ENCODE results near the gene ADGRG7. TPM values are rescaled to one million over a fixed set of nuclear protein-coding genes. Genes with fewer than 3 reads are reported as not detected.

The ADGRG7 gene
- total and polyA plus RNA-seq, 2 of the 13 experiments (the other 11 are each of a cell fraction or from before 2014, with no cell fraction given): not detected

GRCh38 chr3:100611221-100611620 is 1.8 kb downstream of the ADGRG7 start (continued):
- TF ChIP-seq, protein P1, sequence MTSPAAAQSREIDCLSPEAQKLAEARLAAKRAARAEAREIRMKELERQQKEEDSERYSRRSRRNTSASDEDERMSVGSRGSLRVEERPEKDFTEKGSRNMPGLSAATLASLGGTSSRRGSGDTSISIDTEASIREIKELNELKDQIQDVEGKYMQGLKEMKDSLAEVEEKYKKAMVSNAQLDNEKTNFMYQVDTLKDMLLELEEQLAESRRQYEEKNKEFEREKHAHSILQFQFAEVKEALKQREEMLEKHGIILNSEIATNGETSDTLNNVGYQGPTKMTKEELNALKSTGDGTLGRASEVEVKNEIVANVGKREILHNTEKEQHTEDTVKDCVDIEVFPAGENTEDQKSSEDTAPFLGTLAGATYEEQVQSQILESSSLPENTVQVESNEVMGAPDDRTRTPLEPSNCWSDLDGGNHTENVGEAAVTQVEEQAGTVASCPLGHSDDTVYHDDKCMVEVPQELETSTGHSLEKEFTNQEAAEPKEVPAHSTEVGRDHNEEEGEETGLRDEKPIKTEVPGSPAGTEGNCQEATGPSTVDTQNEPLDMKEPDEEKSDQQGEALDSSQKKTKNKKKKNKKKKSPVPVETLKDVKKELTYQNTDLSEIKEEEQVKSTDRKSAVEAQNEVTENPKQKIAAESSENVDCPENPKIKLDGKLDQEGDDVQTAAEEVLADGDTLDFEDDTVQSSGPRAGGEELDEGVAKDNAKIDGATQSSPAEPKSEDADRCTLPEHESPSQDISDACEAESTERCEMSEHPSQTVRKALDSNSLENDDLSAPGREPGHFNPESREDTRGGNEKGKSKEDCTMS (CRISPR knock-in tag; conservative IDR thresholded peaks at IDR 0.05): no peak
- TF ChIP-seq POLR2G (IDR thresholded peaks at IDR 0.05; ENCODE audit: low read depth, low read length) (no peak), MIER2 (CRISPR knock-in tag; IDR thresholded peaks at IDR 0.05) (no peak), ARNT2 (CRISPR knock-in tag; IDR thresholded peaks at IDR 0.05; ENCODE audit: low read depth) (no peak), ZNF3 (CRISPR knock-in tag; IDR thresholded peaks at IDR 0.05) (no peak)
- TF ChIP-seq, protein P2, sequence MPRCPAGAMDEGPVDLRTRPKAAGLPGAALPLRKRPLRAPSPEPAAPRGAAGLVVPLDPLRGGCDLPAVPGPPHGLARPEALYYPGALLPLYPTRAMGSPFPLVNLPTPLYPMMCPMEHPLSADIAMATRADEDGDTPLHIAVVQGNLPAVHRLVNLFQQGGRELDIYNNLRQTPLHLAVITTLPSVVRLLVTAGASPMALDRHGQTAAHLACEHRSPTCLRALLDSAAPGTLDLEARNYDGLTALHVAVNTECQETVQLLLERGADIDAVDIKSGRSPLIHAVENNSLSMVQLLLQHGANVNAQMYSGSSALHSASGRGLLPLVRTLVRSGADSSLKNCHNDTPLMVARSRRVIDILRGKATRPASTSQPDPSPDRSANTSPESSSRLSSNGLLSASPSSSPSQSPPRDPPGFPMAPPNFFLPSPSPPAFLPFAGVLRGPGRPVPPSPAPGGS (CRISPR knock-in tag; IDR thresholded peaks at IDR 0.05): no peak

GRCh38 chr3:100613721-100614390 is 4.5 kb downstream of the ADGRG7 start:
- DNase-seq (ENCODE audit: low spot score): peak; percentile 83
- in situ Hi-C loops (cut with HindIII; ENCODE audit: extremely low pct_ligation_motif_present, low pct_unique_long_range_greater_than_20kb) (loop anchor here (25.0 kb wide), 1 partner anchor 98 kb away; the partner anchor contains the start of gene TFG), intact Hi-C loops (cut with micrococcal nuclease; ENCODE audit: unreplicated experiment) (no loop called here)
- H3K79me2 ChIP-seq (ENCODE audit: insufficient read depth, low read length): no peaks in the 10 kb centered on the region
- CTCF ChIA-PET (ENCODE audit: low intra/inter-chr PET ratio, low total read pairs): no interaction called here
- H4K20me1 ChIP-seq (ENCODE audit: insufficient read depth, low read length): no peaks in the 10 kb centered on the region
- peak overlapping the region; percentile 9 to 51 (median 51); a peak in 4 of 6 replicates for H3K4me3 ChIP-seq (replicated peaks in 1 of 3; ENCODE audit: insufficient read depth in 1 of 3, low read depth in 2 of 3, low read length in 3 of 3)
- H3K27me3 ChIP-seq (ENCODE audit: control insufficient read depth in 1 of 2, insufficient read depth in 2 of 2, low read length in 2 of 2): no peaks in the 10 kb centered on the region
- FAIRE-seq: peak; percentile 82
- WGBS (ENCODE audit: low lambda C conversion rate): 14% methylated on average over 4 of the region's 4 CpGs
- no TSS peak for BruUV-seq (replicated peaks)
- H3K9me3 ChIP-seq (ENCODE audit: low read length): no peaks in the 10 kb centered on the region
- H3K4me2 ChIP-seq (ENCODE audit: low read depth, low read length): peak overlapping the region; percentile 72
- POLR2A ChIA-PET: interaction anchor here (0.6 to 1.3 kb wide), 5 partner anchors 9 to 213 kb away, joined by 3 to 6 read pairs (median 4); partner anchors contain the start of genes LNP1, TMEM45A and TOMM70
- ATAC-seq: peak; percentile 100
- no peaks in the 10 kb centered on the region for H3K36me3 ChIP-seq (replicated peaks in 1 of 2; ENCODE audit: control insufficient read depth in 1 of 2, insufficient read depth in 2 of 2, low read length in 2 of 2)
- peaks cover 31% of the 10 kb centered on the region for H3K4me1 ChIP-seq (ENCODE audit: insufficient read depth, low read length)
- H3K27ac ChIP-seq (ENCODE audit: extremely low read length, insufficient read depth, low read length): peak overlapping the region; percentile 59
- no peak overlapping the region for H3K9ac ChIP-seq (ENCODE audit: insufficient read depth, low read depth, low read length)
- no peak overlapping the region for H2AFZ ChIP-seq (ENCODE audit: low read length)
- no peak for TF ChIP-seq ZNF570 (CRISPR knock-in tag; IDR thresholded peaks at IDR 0.05; ENCODE audit: borderline replicate concordance)
- TF ChIP-seq, protein P3, sequence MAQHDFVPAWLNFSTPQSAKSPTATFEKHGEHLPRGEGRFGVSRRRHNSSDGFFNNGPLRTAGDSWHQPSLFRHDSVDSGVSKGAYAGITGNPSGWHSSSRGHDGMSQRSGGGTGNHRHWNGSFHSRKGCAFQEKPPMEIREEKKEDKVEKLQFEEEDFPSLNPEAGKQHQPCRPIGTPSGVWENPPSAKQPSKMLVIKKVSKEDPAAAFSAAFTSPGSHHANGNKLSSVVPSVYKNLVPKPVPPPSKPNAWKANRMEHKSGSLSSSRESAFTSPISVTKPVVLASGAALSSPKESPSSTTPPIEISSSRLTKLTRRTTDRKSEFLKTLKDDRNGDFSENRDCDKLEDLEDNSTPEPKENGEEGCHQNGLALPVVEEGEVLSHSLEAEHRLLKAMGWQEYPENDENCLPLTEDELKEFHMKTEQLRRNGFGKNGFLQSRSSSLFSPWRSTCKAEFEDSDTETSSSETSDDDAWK (CRISPR knock-in tag; IDR thresholded peaks at IDR 0.05): no peak
- TF ChIP-seq RELA (CRISPR knock-in tag; IDR thresholded peaks at IDR 0.05): no peak
- TF ChIP-seq MXD4 (CRISPR knock-in tag; IDR thresholded peaks at IDR 0.05): no peak
- no peak for TF ChIP-seq THRA (CRISPR knock-in tag; IDR thresholded peaks at IDR 0.05; ENCODE audit: borderline replicate concordance)
- TF ChIP-seq YY1 (IDR thresholded peaks at IDR 0.05; ENCODE audit: insufficient read depth, insufficient replicate concordance, low read depth, low read length): no peak
- TF ChIP-seq ZBTB44 (CRISPR knock-in tag; IDR thresholded peaks at IDR 0.05): no peak
